Esophagus muscularis mucosa (tissue), 4 donors: ENCODE data around the gene IRAK2.
"Not testable (repeated sequence)": the region's sequence is repeated elsewhere in the genome, so short reads cannot be mapped to it uniquely, and the experiment has no call there.

ENCODE experiments used
- EP300 ChIP-seq: sonication (generic); formaldehyde crosslinking; IDR thresholded peaks from one replicate; pipeline ENCODE4 v1.6.1; 2017; ENCODE audit warnings: antibody characterized with exemption
- POLR2AphosphoS5 ChIP-seq, 2 donors: sonication (generic); formaldehyde crosslinking; IDR thresholded peaks; one replicate each; pipeline ENCODE4 v1.6.1; 2017; ENCODE audit warnings: antibody characterized with exemption in 2 of 2
- TF ChIP-seq, protein P1 (sequence below), 3 experiments: fragments of 200-600 bp in 2 of 3; fragments of 450-650 bp in 1 of 3; sonication (generic) in 2 of 3; IDR thresholded peaks; one replicate each; pipeline ENCODE4 v1.5.1; 2017 to 2019; ENCODE audit warnings: antibody characterized with exemption in 3 of 3, mild to moderate bottlenecking in 2 of 3, moderate library complexity in 1 of 3

- TF ChIP-seq, protein P1, sequence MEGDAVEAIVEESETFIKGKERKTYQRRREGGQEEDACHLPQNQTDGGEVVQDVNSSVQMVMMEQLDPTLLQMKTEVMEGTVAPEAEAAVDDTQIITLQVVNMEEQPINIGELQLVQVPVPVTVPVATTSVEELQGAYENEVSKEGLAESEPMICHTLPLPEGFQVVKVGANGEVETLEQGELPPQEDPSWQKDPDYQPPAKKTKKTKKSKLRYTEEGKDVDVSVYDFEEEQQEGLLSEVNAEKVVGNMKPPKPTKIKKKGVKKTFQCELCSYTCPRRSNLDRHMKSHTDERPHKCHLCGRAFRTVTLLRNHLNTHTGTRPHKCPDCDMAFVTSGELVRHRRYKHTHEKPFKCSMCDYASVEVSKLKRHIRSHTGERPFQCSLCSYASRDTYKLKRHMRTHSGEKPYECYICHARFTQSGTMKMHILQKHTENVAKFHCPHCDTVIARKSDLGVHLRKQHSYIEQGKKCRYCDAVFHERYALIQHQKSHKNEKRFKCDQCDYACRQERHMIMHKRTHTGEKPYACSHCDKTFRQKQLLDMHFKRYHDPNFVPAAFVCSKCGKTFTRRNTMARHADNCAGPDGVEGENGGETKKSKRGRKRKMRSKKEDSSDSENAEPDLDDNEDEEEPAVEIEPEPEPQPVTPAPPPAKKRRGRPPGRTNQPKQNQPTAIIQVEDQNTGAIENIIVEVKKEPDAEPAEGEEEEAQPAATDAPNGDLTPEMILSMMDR (IDR thresholded peaks at IDR 0.05) = not testable (repeated sequence)
- TF ChIP-seq POLR2AphosphoS5 (IDR thresholded peaks at IDR 0.05); EP300: not testable (repeated sequence)
These were observed 11.4 kb downstream of the IRAK2 start for GRCh38 chr3:10176150-10176549.
